GM12801 (cell line): ENCODE results near the gene GABBR2.

ENCODE experiments used
- CTCF ChIP-seq: IDR thresholded peaks from one replicate; pipeline ENCODE4 v1.5.1; 2011; ENCODE audit warnings: control low read depth; ENCODE audit not compliant: insufficient read length; ENCODE audit errors: extremely low read depth

GABBR2 gene

DNA sequence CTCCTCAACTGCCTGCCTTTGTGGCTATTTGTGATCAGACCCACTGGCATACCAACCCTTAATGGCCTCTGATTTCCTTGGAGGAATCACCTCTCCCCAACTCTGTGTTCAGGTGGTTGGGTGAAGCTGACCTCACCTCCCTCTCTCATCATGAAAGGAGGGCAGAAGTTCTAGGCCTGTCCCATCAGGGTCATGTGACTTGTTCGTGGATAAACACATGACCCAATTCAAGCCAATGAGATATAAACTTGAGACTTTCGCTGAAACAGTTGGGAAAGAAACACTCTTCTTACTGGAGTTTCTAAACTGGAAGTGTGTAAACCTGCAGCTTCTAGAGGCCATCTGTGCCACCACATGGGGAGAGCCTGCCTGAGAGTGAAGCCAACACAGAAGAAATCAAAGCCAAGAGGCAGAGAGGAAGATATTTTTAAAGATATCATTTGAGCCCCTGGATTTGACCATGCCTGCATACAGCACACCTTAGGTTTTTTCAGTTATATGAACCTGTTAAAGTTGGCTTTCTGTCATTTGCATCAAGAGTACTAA, 5.8 kb downstream of the GABBR2 start:
- no peak for TF ChIP-seq CTCF

- TF ChIP-seq CTCF: no peak
Observed at GRCh38 chr9:98702340-98702739, 6.4 kb downstream of the GABBR2 start.

GRCh38 chr9:98701576-98701975, 7.2 kb downstream of the GABBR2 start:
- TF ChIP-seq CTCF: no peak

GRCh38 chr9:98700801-98701200, 7.9 kb downstream of the GABBR2 start:
- TF ChIP-seq CTCF: no peak

GRCh38 chr9:98698856-98699255, 9.9 kb downstream of the GABBR2 start:
- no peak for TF ChIP-seq CTCF

DNA sequence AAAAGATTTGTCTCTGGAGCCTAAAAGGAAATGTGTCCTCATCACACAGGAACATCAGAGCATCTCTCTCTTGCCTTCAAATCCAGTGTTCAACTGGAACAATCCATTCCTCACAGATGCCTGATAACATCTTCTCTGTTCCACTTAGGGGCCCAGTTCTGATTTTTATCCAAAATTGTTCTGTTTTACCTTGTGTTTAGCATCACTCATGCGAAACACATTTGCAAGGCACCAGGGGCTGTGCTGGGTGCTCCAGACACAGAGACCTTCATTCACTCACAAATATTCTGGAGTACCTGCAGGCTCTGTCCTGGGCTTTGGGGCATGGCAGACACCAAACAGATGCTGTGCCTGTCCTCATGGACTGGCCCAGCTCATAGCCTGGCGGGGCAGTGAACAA, 13.8 kb downstream of the GABBR2 start:
- TF ChIP-seq CTCF: no peak

DNA sequence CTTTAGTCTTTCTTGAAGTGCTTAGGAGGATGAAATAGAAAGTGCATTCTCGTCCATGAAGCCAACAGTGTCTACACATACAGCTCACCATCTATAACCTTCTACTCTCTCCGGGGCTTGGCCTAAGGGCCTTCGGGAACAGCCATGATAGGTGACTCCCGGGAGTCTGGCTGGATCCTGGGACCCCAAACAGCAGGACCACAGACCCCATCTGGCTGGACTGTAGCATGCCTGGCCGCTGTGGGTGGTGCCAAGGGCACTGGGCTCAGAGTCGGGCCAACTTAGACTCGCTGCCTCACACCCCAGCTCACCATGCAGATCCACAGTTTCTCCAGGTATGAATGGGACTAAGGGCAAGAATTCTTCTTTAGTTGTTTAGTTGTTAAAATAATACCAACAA, 16.3 kb downstream of the GABBR2 start:
- TF ChIP-seq CTCF: no peak

DNA sequence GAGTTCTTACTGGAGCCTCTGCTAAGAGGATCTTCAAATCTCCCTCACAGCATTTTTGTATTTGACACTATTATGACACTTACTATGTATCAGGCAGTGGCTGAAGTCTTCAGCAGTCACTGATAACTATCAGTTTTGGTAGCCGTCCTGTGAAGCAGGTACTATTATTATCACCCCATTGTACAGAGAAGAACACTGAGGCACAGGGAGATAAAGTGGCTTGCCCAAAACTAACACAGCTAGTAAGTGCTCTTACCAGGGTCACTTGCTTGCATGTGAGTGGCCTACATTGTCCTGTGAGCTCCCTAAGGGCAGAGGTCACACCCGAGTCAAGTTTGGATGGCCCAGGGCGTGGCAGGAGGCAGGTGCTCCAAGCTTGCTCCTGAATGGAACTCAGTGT, 16.8 kb downstream of the GABBR2 start:
- TF ChIP-seq CTCF: no peak
